H9 (cell line): Measurements from ENCODE around the gene DKK3. TPM values are rescaled to one million over a fixed set of nuclear protein-coding genes. Genes with fewer than 3 reads are reported as not detected.

ENCODE experiments used
- DNase-seq: peaks from one replicate; pipeline ENCODE4 v3.0.0-alpha.2; 2017
- H2AFZ ChIP-seq: one replicate; pipeline ENCODE4 v1.6.1; 2013; ENCODE audit warnings: mild to moderate bottlenecking, low read length, control low read depth, moderate library complexity
- H2AK5ac ChIP-seq: 2 replicates; pipeline ENCODE4 v1.6.1; 2013; ENCODE audit warnings: low read length, control low read depth, mixed read lengths; ENCODE audit not compliant: insufficient read length
- H2BK120ac ChIP-seq: one replicate; pipeline ENCODE4 v1.6.1; 2013; ENCODE audit warnings: low read depth, mild to moderate bottlenecking, low read length, control low read depth, inconsistent platforms; ENCODE audit not compliant: poor library complexity, severe bottlenecking
- H2BK12ac ChIP-seq: 2 replicates; pipeline ENCODE4 v1.6.1; 2013; ENCODE audit warnings: low read length, control low read depth, mixed read lengths, low read depth; ENCODE audit not compliant: insufficient read length
- H2BK15ac ChIP-seq: 2 replicates; pipeline ENCODE4 v1.6.1; 2013; ENCODE audit warnings: low read depth, low read length, control low read depth
- H2BK20ac ChIP-seq: one replicate; pipeline ENCODE4 v1.6.1; 2013; ENCODE audit warnings: low read depth, mild to moderate bottlenecking, low read length, control low read depth, inconsistent platforms; ENCODE audit not compliant: poor library complexity, severe bottlenecking
- H2BK5ac ChIP-seq: 2 replicates; pipeline ENCODE4 v1.6.1; 2013; ENCODE audit warnings: low read length, control low read depth, mixed read lengths; ENCODE audit not compliant: insufficient read length
- H3K14ac ChIP-seq: 2 replicates; pipeline ENCODE4 v1.6.1; 2013; ENCODE audit warnings: low read length, control low read depth; ENCODE audit not compliant: insufficient read depth
- H3K18ac ChIP-seq: 2 replicates; pipeline ENCODE4 v1.6.1; 2013; ENCODE audit warnings: low read depth, mild to moderate bottlenecking, mixed read lengths, low read length, control low read depth; ENCODE audit not compliant: insufficient read length
- H3K23ac ChIP-seq: 2 replicates; pipeline ENCODE4 v1.6.1; 2013; ENCODE audit warnings: low read length, control low read depth, mixed read lengths, low read depth; ENCODE audit not compliant: insufficient read length
- H3K23me2 ChIP-seq: 2 replicates; pipeline ENCODE4 v1.6.1; 2013; ENCODE audit warnings: low read depth, mild to moderate bottlenecking, mixed read lengths, low read length, control low read depth; ENCODE audit not compliant: insufficient read length, poor library complexity, severe bottlenecking
- H3K27ac ChIP-seq: 2 replicates; pipeline ENCODE4 v1.5.1; 2013; ENCODE audit warnings: low read length, control low read depth, mixed read lengths, low read depth; ENCODE audit not compliant: insufficient read length
- H3K27me3 ChIP-seq: 2 replicates; pipeline ENCODE4 v1.6.1; 2013; ENCODE audit warnings: low read length, control low read depth, inconsistent platforms; ENCODE audit not compliant: insufficient read depth
- H3K4ac ChIP-seq: 2 replicates; pipeline ENCODE4 v1.6.1; 2013; ENCODE audit warnings: low read depth, mild to moderate bottlenecking, control low read depth, inconsistent platforms, low read length, moderate library complexity
- H3K4me1 ChIP-seq: 2 replicates; pipeline ENCODE4 v1.6.1; 2013; ENCODE audit warnings: low read length, control low read depth, inconsistent platforms; ENCODE audit not compliant: insufficient read depth
- H3K4me2 ChIP-seq: 2 replicates; pipeline ENCODE4 v1.6.1; 2013; ENCODE audit warnings: low read length, control low read depth, mixed read lengths; ENCODE audit not compliant: insufficient read length, insufficient read depth
- H3K56ac ChIP-seq: 2 replicates; pipeline ENCODE4 v1.6.1; 2013; ENCODE audit warnings: low read depth, mild to moderate bottlenecking, mixed read lengths, low read length, control low read depth; ENCODE audit not compliant: insufficient read length
- H3K79me1 ChIP-seq: 2 replicates; pipeline ENCODE4 v1.6.1; 2013; ENCODE audit warnings: low read depth, mild to moderate bottlenecking, moderate library complexity, low read length, control low read depth, inconsistent platforms; ENCODE audit not compliant: insufficient read depth, poor library complexity, severe bottlenecking
- H3K79me2 ChIP-seq: 2 replicates; pipeline ENCODE4 v1.6.1; 2013; ENCODE audit warnings: low read length, control low read depth, inconsistent platforms; ENCODE audit not compliant: insufficient read depth
- H3K9ac ChIP-seq: 2 replicates; pipeline ENCODE4 v1.6.1; 2013; ENCODE audit warnings: low read length, control low read depth, mixed read lengths; ENCODE audit not compliant: insufficient read length; ENCODE audit errors: extremely low read depth
- H3K9me3 ChIP-seq: one replicate; pipeline ENCODE4 v1.6.1; 2013; ENCODE audit warnings: low read depth, low read length, inconsistent platforms; ENCODE audit not compliant: control insufficient read depth
- H3T11ph ChIP-seq: one replicate; pipeline ENCODE4 v1.6.1; 2013; ENCODE audit warnings: mild to moderate bottlenecking, low read length, control low read depth, inconsistent platforms
- H4K20me1 ChIP-seq: one replicate; pipeline ENCODE4 v1.6.1; 2013; ENCODE audit not compliant: control insufficient read depth, insufficient read length, insufficient read depth
- H4K5ac ChIP-seq: 2 replicates; pipeline ENCODE4 v1.6.1; 2013; ENCODE audit warnings: low read depth, mild to moderate bottlenecking, mixed read lengths, low read length, control low read depth; ENCODE audit not compliant: insufficient read length
- H4K8ac ChIP-seq: replicated peaks from 2 replicates; pipeline ENCODE4 v1.6.1; 2013; ENCODE audit warnings: low read length, control low read depth, mixed read lengths, low read depth; ENCODE audit not compliant: insufficient read length
- H4K91ac ChIP-seq: 2 replicates; pipeline ENCODE4 v1.6.1; 2013; ENCODE audit warnings: low read depth, mild to moderate bottlenecking, moderate library complexity, mixed read lengths, low read length, control low read depth; ENCODE audit not compliant: insufficient read length
- H3K27ac Mint-ChIP-seq, 3 experiments: 2 replicates in 2 of 3; 3 replicates in 1 of 3; pipeline ENCODE4 v1.8.0; 2020 to 2021; ENCODE audit warnings: mixed read lengths in 3 of 3, mild to moderate bottlenecking in 1 of 3, moderate library complexity in 1 of 3
- H3K27me3 Mint-ChIP-seq: 2 replicates; pipeline ENCODE4 v1.8.0; 2021; ENCODE audit warnings: low read depth, mild to moderate bottlenecking, moderate library complexity, mixed read lengths
- H3K36me3 Mint-ChIP-seq, 3 experiments: 2 replicates in 2 of 3; 3 replicates in 1 of 3; pipeline ENCODE4 v1.8.0; 2020 to 2021; ENCODE audit warnings: low read depth in 3 of 3, mixed read lengths in 3 of 3; ENCODE audit not compliant: insufficient read depth in 1 of 3
- H3K4me1 Mint-ChIP-seq, 2 experiments: 2 replicates each; pipeline ENCODE4 v1.8.0; 2020; ENCODE audit warnings: mixed read lengths in 2 of 2
- H3K4me3 Mint-ChIP-seq, 2 experiments: 2 replicates in 1 of 2; 3 replicates in 1 of 2; pipeline ENCODE4 v1.8.0; 2020 to 2021; ENCODE audit warnings: mild to moderate bottlenecking in 2 of 2, mixed read lengths in 2 of 2, moderate library complexity in 1 of 2
- H3K9me3 Mint-ChIP-seq, 2 experiments: 2 replicates in 1 of 2; 3 replicates in 1 of 2; pipeline ENCODE4 v1.8.0; 2020; ENCODE audit warnings: mild to moderate bottlenecking in 2 of 2, mixed read lengths in 2 of 2, moderate library complexity in 1 of 2
- CTCF ChIP-seq: fragments of 200-600 bp; sonication (generic); conservative IDR thresholded peaks from 3 replicates; pipeline ENCODE4 v1.8.0; 2021; ENCODE audit warnings: antibody characterized with exemption, mild to moderate bottlenecking
- WGBS: extraction: QIAGEN DNeasy Blood & Tissue Kit; methylation state at CpG from one replicate; pipeline ENCODE4 v1.1.7; 2013; ENCODE audit warnings: missing lambda C conversion rate, low lambda C conversion rate, mixed read lengths; ENCODE audit not compliant: insufficient read length; ENCODE audit errors: extremely low coverage; 5-methylcytosine and 5-hydroxymethylcytosine counted together
- total RNA-seq: library from RNA; stranded (reverse); gene quantifications from 2 replicates; pipeline ENCODE4 v1.2.1, GENCODE V29; 2021

Gene DKK3
- total RNA-seq, 1 experiment from 2014 or later: 17.1 TPM

DNA sequence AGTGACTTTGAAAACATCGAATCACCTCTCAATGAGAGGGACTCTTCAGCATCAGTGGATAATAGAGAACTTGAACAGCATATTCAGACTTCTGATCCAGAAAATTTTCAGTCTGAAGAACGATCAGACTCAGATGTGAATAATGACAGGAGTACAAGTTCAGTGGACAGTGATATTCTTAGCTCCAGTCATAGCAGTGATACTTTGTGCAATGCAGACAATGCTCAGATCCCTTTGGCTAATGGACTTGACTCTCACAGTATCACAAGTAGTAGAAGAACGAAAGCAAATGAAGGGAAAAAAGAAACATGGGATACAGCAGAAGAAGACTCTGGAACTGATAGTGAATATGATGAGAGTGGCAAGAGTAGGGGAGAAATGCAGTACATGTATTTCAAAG is 65.8 kb downstream of the DKK3 start:
- Mint-ChIP-seq H3K4me3 (no peak overlapping the region), H3K9me3 (no peaks in the 10 kb centered on the region), H3K36me3 (peaks cover 2 to 24% (median 15%) of the 10 kb centered on the region in 3 experiments; a peak in 6 of 7 replicates), H3K4me1 (peaks cover 6 to 9% of the 10 kb centered on the region in 2 experiments), H3K27ac (no peak overlapping the region), H3K27me3 (no peaks in the 10 kb centered on the region)
- no peak overlapping the region for H2BK12ac ChIP-seq
- H3K23ac ChIP-seq: no peak overlapping the region
- H2BK20ac ChIP-seq: no peak overlapping the region
- H4K91ac ChIP-seq: no peak overlapping the region
- no CpG with 5 or more reads among the region's 3 CpGs for whole genome bisulfite sequencing
- no peak overlapping the region for H3K4me2 ChIP-seq
- no peak for DNase-seq
- no peaks in the 10 kb centered on the region for H3K27me3 ChIP-seq
- H4K5ac ChIP-seq: no peak overlapping the region
- no peak overlapping the region for H2AK5ac ChIP-seq
- no peak overlapping the region for H4K8ac ChIP-seq
- H3K9ac ChIP-seq: no peak overlapping the region
- H3T11ph ChIP-seq: no peak overlapping the region
- TF ChIP-seq CTCF: no peak
- H2AFZ ChIP-seq: no peak overlapping the region
- no peak overlapping the region for H2BK120ac ChIP-seq
- H2BK15ac ChIP-seq: no peak overlapping the region
- H3K9me3 ChIP-seq: no peaks in the 10 kb centered on the region
- no peak overlapping the region for H2BK5ac ChIP-seq
- no peak overlapping the region for H3K56ac ChIP-seq
- H3K14ac ChIP-seq: no peak overlapping the region
- no peak overlapping the region for H3K18ac ChIP-seq
- no peaks in the 10 kb centered on the region for H3K79me1 ChIP-seq
- H3K79me2 ChIP-seq: no peaks in the 10 kb centered on the region
- no peak overlapping the region for H3K4ac ChIP-seq
- no peaks in the 10 kb centered on the region; the same call in 1 of the 2 replicates for H3K4me1 ChIP-seq
- H3K27ac ChIP-seq: no peak overlapping the region
- no peaks in the 10 kb centered on the region for H3K23me2 ChIP-seq
- no peaks in the 10 kb centered on the region for H4K20me1 ChIP-seq
